Glomerular visceral epithelial cell (primary cell): ENCODE data around the gene CENPU.
A peak's percentile ranks its signal among the peaks of the same experiment; 100 is the strongest.
"Not testable (repeated sequence)": the region's sequence is repeated elsewhere in the genome, so short reads cannot be mapped to it uniquely, and the experiment has no call there.

Source experiments
- DNase-seq: peaks from one replicate; pipeline ENCODE4 v3.0.0-alpha.2; 2016; ENCODE audit errors: extremely low spot score

Gene CENPU

DNA sequence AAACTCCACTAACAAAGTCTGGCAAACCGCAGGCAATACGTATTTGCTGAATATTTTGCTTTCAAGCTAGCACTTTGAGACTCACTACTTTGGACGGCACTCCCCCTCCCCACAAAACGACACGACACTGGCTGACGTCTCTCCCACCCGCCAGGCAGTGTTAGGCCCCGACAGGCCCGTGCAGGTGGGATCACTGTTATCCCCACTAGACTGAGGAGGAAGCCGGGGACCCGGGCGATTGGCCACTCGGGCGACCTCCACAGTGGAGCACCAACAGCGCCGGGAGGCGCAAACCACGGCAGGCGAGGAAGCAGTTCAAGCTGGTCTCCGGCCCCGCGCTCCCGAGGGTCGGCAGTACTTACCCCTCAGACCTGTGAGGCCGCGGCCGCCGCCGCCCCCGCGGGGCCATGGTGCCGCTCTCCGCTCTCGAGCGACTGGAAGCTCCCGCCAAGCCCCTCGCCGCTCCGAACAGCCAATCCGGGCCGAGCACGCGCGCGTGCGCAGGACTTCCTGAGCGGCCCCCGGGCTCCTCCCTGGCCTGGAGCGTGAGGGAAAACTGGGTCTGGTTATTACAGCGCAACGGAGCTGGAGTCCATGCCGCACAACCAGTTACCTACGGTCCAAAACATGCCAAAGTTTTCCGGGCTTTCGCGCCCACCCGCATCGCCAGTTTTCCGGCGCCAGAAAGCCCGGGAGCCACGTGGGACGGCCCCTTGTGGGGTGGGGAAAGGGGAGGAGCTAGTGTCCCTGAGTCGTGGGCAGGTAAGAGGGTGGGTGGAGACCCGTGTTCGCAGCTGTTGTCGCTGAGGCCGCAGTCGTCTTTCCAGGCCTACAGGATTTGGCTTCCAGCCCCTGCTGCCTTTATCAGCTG lies at the start of gene CENPU:
CENPU (minus strand) TSS at position 443 of the 871 bp plus-strand sequence; CDS start at position 409, 34 bp downstream.
- peak; percentile 99 for DNase-seq

DNA sequence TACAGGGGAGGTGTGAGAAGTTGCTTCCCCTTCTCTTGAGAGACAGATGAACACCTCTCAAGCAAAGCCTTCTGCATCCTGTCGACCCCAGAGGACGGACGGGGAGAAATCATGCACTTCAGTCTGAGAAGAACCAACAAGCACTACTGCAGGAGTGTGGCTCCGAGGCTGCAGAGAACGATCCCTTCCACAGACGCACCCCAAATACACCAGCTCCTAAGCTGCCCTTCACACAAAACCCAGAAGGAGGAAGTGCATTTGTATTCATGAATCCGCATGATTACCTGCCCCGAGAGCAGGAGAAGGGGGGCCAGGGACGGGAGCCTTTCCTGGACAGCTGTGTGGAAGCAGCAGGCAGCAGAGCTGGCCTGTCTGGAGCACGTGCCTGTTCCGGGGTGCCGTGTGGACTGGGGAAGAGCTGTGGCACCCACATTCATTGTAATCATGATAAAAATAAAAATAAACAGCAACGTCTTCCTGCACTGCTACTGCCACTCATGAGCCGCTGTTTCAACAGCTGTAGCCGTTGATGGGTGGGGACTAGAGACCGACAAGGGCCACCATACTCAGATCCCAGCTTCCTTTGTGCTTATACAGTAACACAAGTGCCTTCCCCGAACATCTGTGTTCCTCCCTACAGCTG lies 49.0 kb upstream of the CENPU start:
- no peak for DNase-seq

- not testable (repeated sequence) for DNase-seq
These were observed 45.3 kb upstream of the CENPU start for GRCh38 chr4:184779160-184779559.

DNA sequence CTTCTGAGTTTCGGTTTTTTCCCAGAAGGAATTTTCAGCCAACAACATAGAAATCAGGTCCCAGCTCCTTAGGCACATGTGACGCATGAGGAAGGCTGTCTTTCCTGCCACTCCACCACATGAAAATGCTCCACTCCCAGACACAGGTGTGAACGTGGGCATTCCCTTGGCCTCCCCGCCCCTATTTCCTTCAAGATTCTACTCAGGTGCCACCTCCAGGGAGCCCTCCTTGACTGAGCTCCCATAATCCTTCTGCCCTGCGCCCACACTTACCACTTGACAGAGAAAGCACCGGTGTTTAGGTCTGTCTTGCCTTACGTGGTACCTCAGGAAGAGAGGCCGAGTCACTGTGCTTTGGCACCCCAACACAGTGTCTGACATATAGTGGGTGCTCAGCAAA lies 44.4 kb upstream of the CENPU start:
- DNase-seq = no peak

GRCh38 chr4:184776821-184777220 lies 42.9 kb upstream of the CENPU start:
- no peak for DNase-seq

DNA sequence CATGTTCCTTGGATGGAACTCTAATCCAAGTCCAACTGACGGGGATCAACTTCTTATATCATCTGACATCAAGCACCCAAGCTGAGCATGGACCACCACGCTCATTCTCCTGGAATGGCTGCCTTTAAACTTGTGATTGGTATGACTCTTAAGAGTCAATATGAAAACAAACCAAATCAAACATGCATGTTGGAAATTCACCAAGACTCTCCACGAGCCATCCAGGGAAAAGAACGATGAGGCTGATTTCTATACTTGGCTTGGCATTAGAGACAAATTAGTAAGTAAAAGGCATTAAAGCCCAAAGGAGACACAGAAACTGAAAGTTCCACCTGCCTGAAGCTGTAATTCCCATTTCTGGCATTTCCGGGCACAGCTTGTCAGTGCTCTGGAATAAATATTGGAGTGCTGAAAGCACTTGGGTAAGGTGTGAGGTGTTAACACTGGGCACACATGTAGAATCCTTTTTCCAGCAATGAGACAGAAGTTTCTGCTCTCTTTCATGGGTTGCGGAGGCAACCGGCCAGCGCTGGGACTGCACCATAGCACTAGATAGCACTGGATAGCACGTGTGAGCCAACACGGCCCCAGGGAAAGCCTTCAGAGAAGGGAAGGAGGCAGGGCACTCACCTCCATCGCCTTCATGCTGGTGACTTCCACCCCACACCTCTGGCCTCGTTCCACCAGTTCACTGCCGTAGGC lies 42.1 kb upstream of the CENPU start:
- no peak for DNase-seq

DNA sequence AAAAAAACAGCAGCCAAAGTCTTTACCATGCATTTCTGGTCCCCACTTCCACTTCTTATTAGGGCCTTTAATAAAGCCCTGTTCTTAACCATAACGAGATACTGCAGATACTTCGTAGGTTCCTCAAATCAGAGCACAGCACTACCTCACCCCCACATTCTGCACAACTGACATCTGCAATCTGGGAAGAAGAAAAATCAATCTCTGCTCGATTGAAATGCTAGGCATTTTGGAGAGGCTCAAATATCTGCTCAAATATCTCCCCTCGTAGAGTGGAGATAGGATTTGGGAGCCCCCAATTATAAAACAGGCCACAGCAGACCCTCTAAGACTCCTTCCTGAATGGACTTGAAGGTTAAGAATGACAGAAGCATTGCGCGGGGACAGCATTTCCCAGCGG lies 40.3 kb upstream of the CENPU start:
- DNase-seq = no peak

DNA sequence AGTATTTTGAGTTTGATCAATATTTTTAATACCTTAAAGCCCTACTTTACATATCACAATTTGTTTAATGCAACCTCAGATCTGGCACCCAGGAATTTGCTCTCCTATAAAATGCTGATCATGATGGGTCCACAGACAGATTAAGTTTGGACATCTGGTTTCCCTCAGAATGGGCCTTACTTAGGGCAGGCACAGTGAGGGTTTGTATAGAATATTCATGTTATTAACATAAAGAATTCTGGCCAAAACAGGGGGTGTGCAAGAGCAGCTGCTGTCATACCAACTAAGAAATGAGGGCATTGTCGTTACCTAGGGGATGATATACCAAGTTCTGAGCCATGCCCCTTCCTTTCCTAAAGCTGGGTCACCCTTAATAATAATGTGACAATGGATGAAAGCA lies 37.5 kb upstream of the CENPU start:
- DNase-seq = no peak

DNA sequence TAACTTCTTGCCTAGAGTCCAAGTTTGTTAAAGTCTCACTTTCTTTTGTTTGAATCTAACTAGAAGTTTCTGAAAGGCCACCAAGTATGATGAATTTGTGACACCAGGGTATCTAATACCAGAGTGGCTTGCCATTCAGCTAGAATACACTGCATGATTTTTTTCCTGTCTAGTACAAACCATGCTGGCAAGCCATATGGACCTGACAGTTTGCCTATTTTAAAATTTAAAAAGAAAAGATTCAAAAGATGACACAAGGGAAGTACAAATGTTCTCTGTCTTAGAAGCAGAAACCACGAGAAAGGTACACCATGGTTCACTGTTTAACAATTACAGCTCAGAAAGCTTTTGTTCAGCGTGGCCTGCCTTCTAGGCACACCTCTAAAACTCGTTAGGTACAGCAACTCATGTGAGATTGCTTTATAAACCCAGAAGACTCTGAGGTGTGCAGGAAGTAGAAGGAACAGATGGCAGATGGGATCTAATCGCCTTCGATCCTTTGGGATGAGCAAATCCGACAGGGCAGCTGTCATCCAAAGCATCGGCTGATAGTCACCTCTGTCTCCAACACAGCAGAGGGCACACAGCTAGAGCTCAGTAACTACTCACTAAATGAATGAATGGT lies 35.4 kb upstream of the CENPU start:
- no peak for DNase-seq

DNA sequence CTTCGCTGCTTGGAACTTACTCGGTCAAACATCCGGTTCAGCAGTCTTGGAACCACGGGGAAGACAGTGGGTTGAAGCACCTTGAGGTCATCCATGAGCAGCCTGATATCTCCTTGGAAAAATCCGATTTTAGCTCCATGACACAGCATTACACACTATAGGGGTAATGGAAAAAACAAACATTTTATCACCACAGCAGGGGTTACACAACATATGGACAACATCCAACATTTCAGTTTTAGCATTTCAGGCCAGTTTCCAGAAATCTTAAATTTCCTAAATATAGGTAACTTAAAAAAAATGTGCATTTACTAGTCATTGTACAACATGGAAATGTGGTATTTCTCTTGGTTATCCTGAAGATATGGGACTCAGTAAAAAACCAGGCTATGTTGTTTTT lies 34.4 kb upstream of the CENPU start:
- no peak for DNase-seq

DNA sequence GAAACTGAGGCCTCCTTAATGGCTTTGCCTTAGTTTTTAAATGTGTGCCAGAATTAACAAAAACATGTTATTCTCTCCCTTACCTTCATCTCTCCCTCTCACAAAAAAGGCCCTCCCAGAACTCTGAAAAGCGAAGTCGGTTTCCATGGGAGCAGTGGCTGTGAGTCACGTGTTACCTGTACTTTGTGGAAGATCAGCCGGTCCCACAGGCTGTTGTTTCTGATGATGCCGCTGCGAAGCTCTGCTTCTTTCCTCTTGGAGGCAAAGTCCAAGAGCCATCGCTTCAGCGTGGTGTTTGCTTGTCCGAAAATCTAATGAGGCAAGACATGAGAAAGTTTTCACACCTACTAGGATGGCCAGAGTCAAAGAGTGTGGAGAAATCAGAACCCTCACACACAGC lies 32.5 kb upstream of the CENPU start:
- no peak for DNase-seq

- DNase-seq = no peak
These were observed 31.8 kb upstream of the CENPU start for GRCh38 chr4:184765473-184766340.

- no peak for DNase-seq
These were observed 30.7 kb upstream of the CENPU start for GRCh38 chr4:184764601-184765000.

DNA sequence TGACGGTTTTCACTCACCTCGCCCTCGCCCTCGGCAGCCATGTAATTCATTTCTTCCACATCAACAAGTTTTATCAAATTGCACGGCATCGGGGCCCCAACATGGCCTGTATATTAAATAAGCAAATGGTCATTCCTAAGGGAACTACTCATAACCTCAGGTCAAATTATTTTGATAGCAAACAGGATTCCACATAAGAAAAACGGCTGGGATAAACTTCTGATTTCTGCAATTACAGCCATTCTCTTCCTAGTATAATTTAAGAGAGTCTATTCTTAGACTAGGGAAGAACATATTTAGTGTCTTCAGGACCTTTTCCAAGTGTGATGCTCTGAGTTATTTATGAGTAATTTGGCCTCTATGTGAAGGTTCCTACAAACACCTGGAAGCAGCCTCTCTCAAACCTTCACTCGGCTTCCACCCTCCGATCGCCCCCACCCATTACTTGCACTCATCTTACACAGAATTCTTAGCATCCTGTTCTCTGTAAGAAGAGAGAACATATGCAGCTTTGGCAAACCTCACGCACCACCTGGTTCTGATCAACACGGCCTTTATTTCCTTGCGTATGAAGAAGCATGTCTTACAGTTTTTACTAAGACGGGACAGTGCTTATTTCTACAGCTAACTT lies 29.4 kb upstream of the CENPU start:
- DNase-seq = no peak

DNA sequence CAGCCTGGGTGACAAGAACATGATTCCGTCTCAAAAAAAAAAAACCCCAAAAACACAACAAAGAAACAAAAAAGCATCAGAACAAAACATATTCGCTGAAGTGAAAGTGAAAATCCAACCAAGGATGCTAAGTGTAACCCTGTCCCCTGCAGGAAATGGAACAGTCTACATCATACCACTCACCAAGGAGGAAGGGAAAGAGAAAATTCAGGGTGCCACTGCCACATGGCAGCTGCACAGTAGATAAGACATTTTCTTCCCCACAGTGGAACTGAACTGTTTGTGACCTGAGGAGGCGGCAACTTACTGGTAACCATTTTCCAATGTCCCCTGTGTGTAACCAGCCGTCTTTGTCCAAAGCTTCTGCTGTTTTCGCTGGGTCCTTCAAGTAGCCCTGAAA lies 28.2 kb upstream of the CENPU start:
- DNase-seq = no peak

DNA sequence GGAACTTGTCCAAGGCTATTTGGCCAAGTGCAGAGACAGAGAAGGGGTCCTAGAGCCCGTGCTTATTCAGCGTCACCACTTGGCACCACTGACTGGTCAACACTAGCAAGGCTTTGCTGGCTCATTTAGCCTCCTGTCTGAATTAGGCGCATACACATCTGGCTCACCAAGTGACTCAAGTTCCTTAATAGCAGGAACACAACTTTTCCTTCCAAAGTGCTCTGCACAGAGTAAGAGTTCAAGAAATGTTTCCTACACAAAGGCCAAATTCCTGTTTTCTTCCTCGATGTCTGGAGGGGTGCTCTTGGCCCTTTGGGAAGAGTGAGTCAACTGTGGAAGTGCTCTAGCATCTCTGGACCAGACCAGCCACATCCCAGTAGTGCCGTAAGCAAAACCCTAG lies 26.8 kb upstream of the CENPU start:
- no peak for DNase-seq

GRCh38 chr4:184757810-184758209 lies 23.9 kb upstream of the CENPU start:
- no peak for DNase-seq

- no peak for DNase-seq
These were observed 22.5 kb upstream of the CENPU start for GRCh38 chr4:184756399-184756798.

DNA sequence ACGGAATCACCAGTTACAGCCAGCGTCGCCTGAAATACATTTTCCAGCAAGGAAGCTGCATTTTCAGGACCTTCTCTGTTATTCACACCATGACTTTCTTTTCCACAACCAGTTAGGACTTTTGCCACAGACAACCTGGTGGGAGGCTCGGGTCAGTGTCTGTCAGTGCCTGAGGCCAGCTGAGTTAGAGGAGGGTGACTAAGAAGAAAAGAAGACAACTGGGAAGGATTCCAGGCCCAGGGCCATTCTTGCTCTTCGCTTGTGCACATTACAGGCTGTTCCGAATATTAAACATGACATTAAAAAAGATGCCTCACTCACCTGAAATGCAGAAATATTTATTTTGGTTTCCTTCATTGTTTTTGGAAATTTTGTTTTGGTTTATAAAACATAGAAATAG lies 21.4 kb upstream of the CENPU start:
- DNase-seq = peak; percentile 14

GRCh38 chr4:184752496-184753275 lies 18.8 kb upstream of the CENPU start:
- DNase-seq = no peak
